Breast epithelium (tissue), 3 donors: ENCODE measurements around the gene VSTM2L.

Experiments used
- CTCF ChIP-seq, 3 donors: fragments of 450-650 bp; IDR thresholded peaks; one replicate each; pipeline ENCODE4 v1.5.1; 2016 to 2017; ENCODE audit warnings: antibody characterized with exemption in 3 of 3, mild to moderate bottlenecking in 3 of 3, moderate library complexity in 3 of 3
- POLR2A ChIP-seq: fragments of 450-650 bp; IDR thresholded peaks from one replicate; pipeline ENCODE4 v1.6.1; 2016; ENCODE audit warnings: antibody characterized with exemption, mild to moderate bottlenecking, moderate library complexity

GRCh38 chr20:37938181-37938750 is 35.3 kb downstream of the VSTM2L start:
- TF ChIP-seq CTCF (IDR thresholded peaks at IDR 0.05) (no peak), POLR2A (no peak)
